Measurements from ENCODE around the gene WBP2.

Gene WBP2

DNA sequence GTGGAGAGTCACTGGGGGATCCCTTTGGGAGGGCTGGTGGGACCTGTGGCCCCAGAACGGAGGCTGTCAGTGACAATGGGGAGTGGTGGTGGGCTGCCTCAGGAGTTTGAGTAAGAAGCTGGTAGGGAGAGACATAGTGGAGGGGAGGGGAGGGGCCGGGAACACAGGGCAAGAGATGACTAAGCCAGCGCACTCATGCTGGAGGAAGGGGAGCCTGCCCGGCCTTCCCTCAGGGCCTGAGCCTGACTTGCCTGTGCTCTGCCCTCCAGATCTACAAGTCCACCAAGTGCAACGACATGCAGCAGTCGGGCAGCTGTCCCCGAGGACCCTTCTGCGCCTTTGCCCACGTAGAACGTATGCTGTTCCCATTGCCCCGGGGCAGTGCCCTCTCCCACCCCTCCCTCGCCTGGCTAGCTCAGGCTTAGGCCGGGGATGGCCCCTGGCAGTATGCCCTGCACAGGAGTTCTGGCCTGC is 40.2 kb downstream of the WBP2 start:
- TF ChIP-seq SIN3A (IDR thresholded peaks at IDR 0.05; ENCODE audit: borderline replicate concordance, insufficient read depth, low read length) (no peak), TAF1 (IDR thresholded peaks at IDR 0.05; ENCODE audit: borderline replicate concordance, insufficient read depth, low read length) (no peak), FOXP2 (optimal IDR thresholded peaks at IDR 0.05; ENCODE audit: borderline replicate concordance, extremely low read depth, extremely low read length, insufficient read depth) (no peak), POLR2AphosphoS5 (IDR thresholded peaks at IDR 0.05; ENCODE audit: low read depth, low read length) (no peak)
- TF ChIP-seq, protein P1, sequence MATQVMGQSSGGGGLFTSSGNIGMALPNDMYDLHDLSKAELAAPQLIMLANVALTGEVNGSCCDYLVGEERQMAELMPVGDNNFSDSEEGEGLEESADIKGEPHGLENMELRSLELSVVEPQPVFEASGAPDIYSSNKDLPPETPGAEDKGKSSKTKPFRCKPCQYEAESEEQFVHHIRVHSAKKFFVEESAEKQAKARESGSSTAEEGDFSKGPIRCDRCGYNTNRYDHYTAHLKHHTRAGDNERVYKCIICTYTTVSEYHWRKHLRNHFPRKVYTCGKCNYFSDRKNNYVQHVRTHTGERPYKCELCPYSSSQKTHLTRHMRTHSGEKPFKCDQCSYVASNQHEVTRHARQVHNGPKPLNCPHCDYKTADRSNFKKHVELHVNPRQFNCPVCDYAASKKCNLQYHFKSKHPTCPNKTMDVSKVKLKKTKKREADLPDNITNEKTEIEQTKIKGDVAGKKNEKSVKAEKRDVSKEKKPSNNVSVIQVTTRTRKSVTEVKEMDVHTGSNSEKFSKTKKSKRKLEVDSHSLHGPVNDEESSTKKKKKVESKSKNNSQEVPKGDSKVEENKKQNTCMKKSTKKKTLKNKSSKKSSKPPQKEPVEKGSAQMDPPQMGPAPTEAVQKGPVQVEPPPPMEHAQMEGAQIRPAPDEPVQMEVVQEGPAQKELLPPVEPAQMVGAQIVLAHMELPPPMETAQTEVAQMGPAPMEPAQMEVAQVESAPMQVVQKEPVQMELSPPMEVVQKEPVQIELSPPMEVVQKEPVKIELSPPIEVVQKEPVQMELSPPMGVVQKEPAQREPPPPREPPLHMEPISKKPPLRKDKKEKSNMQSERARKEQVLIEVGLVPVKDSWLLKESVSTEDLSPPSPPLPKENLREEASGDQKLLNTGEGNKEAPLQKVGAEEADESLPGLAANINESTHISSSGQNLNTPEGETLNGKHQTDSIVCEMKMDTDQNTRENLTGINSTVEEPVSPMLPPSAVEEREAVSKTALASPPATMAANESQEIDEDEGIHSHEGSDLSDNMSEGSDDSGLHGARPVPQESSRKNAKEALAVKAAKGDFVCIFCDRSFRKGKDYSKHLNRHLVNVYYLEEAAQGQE (IDR thresholded peaks at IDR 0.05; ENCODE audit: insufficient read depth in 1 of 2, low read depth in 2 of 2, low read length in 2 of 2): no peak

DNA sequence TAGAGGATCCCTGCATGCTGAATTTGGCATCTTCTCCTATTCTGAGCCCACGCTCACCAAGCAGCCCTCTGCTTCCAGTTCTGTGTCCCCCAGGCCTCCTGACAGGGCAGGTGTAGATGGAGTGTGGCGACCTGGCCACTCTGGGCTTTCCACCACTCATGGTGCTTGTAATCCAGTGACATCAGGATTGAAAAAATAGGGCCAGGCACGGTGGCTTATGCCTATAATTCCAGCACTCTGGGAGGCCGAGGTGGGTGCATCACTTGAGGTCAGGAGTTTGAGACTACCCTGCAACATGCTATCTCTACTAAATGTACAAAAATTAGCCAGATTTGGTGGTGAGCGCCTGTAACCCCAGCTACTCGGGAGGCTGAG is 41.1 kb downstream of the WBP2 start:
- no peak for TF ChIP-seq POLR2AphosphoS5 (IDR thresholded peaks at IDR 0.05; ENCODE audit: low read depth, low read length)
- TF ChIP-seq TAF1 (IDR thresholded peaks at IDR 0.05; ENCODE audit: borderline replicate concordance, insufficient read depth, low read length): no peak
- TF ChIP-seq FOXP2 (optimal IDR thresholded peaks at IDR 0.05; ENCODE audit: borderline replicate concordance, extremely low read depth, extremely low read length, insufficient read depth): no peak
- TF ChIP-seq, protein P1 (IDR thresholded peaks at IDR 0.05; ENCODE audit: insufficient read depth in 1 of 2, low read depth in 2 of 2, low read length in 2 of 2): no peak
- no peak for TF ChIP-seq SIN3A (IDR thresholded peaks at IDR 0.05; ENCODE audit: borderline replicate concordance, insufficient read depth, low read length)

DNA sequence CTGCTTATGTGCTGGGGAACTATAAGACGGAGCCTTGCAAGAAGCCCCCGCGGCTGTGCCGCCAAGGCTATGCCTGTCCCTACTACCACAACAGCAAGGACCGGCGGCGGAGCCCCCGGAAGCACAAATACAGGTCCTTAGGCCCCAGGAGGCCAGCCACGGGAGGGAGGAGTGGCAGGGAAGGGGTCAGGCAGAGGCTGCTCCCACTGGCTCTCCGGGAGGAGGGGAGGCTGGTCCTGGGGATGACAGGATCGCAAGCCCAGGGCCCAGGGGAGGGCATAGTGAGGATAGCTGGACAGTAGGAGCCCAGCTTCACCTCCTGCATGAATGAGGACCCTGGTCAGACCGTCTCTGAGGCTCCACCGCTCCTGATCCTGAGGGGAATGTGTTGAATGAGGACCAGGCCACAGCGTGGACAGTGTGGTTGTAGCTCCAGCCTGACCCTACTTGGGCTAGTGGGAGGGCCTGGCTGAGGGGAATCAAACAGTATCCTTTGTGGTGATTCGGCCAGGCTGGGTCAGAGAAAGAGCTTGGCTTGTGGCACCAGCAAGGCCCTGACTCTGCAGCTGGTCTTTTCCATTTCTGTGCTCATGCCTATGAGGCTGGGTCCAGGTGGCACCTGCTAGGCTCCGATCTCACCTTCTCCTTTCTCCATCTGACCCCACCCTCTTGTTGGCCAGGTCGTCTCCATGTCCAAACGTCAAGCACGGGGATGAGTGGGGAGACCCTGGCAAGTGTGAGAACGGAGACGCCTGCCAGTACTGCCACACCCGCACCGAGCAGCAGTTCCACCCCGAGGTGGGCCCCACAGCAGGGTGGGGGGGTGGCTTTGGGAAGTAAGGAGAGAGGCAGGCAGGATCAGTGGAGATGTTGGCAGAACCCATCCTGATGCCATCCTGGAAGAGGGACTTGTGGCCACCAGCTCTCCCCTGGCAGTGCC is 41.8 kb downstream of the WBP2 start:
- TF ChIP-seq, protein P1 (IDR thresholded peaks at IDR 0.05; ENCODE audit: insufficient read depth in 1 of 2, low read depth in 2 of 2, low read length in 2 of 2): no peak
- no peak for TF ChIP-seq POLR2AphosphoS5 (IDR thresholded peaks at IDR 0.05; ENCODE audit: low read depth, low read length)
- no peak for TF ChIP-seq TAF1 (IDR thresholded peaks at IDR 0.05; ENCODE audit: borderline replicate concordance, insufficient read depth, low read length)
- TF ChIP-seq FOXP2 (optimal IDR thresholded peaks at IDR 0.05; ENCODE audit: borderline replicate concordance, extremely low read depth, extremely low read length, insufficient read depth): no peak
- TF ChIP-seq SIN3A (IDR thresholded peaks at IDR 0.05; ENCODE audit: borderline replicate concordance, insufficient read depth, low read length): no peak

DNA sequence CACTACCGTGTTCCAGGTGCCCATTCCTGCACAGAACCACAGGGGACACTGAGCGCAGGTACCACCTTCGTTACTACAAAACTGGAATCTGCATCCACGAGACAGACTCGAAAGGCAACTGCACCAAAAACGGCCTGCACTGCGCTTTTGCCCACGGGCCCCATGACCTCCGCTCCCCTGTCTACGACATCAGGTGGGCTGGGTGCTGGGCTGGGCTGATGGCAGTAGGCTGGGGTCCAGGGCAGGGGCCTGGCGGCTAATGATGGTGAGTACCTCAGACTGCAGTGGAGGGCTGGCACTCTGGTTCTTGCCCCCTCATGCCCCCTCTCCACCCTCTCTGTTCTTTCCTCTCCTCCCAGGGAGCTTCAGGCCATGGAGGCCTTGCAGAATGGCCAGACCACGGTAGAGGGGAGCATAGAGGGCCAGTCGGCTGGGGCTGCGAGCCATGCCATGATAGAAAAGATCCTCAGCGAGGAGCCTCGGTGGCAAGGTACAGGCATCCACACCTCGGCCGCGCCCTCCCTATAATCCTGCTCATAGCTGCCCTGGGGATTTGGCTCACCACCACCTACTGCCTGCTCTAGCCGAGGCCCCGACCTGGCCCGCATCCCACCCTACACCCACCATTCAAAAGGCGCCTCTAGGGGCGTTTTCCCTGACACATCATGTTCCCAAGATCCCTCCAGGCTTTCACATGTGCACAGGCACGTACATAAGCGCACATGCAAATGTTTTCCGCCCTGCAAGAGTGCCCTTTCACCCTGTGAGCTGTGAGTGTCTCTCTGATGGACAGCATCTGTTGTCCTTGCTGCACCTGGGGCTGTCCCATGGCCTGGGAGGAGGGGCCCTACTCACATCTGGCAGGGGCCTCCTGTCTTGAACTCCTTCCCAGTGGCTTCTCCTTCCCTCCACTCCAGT is 42.8 kb downstream of the WBP2 start:
- TF ChIP-seq FOXP2 (optimal IDR thresholded peaks at IDR 0.05; ENCODE audit: borderline replicate concordance, extremely low read depth, extremely low read length, insufficient read depth) (no peak), SIN3A (IDR thresholded peaks at IDR 0.05; ENCODE audit: borderline replicate concordance, insufficient read depth, low read length) (no peak), POLR2AphosphoS5 (IDR thresholded peaks at IDR 0.05; ENCODE audit: low read depth, low read length) (no peak), TAF1 (IDR thresholded peaks at IDR 0.05; ENCODE audit: borderline replicate concordance, insufficient read depth, low read length) (no peak)
- TF ChIP-seq, protein P1 (IDR thresholded peaks at IDR 0.05; ENCODE audit: insufficient read depth in 1 of 2, low read depth in 2 of 2, low read length in 2 of 2): no peak
